Head of caudate nucleus (tissue), 42 donors: ENCODE data around the gene HDLBP.

Source experiments
- DNase-seq, 42 donors: peaks; one replicate each; pipeline versions ENCODE4 v3.0.0 to v3.0.0-alpha.2; 2020 to 2021; ENCODE audit warnings: mixed read lengths in 7 of 42
- intact Hi-C: fragments of 100-400 bp; cut with DNase I; formaldehyde crosslinking; loops from one replicate; pipeline ENCODE4 v1.15.0; 2022

Gene HDLBP

DNA sequence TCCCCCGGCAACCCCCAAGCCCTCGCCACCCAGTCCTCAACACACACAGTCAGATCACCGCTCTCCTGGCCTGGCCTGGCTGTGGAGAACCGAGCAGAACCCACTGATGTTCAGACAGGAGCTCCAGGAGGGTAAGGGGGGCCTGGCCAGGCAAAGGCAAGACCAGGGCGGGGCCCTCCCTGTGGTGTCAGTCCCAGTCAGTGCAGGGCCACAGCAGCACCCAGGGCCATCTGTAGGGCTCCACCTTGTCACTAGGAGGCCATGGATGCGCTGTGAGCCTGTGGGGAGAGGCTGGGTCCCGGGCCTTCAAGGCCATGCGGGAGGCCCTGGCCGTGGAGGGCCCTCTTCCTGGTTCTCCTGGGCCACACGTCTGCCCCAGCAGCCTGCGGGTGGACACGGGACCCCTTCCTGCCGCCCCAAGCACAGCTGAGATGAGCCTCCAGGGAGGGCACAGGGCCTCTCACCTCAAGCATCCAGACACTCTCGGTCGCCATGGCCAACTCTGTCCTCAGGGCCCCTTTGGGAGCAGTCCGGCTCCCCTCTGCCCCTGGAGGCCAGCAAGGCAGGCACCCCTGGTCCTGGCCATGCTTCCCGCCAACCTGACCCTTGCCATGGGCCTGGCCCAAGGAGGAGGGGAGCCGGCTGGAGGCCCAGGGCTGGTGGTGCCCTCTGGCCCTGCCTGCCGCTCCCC is 125.0 kb downstream of the HDLBP start:
- DNase-seq = no peak
- intact Hi-C loops = no loop called here

DNA sequence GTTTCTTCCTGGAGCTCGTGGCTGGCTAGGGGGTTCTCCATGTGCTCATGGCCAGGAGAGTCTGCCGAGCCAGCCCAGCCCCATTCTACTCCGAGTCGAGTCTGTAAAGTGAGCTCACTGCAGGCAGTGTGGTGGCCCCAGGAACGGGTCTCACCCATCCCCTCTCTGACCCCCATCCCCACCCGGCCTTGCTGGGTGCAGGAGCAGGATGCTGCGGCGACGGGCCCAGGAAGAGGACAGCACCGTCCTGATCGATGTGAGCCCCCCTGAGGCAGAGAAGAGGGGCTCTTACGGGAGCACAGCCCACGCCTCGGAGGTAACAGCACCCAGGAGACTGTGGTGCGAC is 125.6 kb downstream of the HDLBP start:
- intact Hi-C loops = no loop called here

DNA sequence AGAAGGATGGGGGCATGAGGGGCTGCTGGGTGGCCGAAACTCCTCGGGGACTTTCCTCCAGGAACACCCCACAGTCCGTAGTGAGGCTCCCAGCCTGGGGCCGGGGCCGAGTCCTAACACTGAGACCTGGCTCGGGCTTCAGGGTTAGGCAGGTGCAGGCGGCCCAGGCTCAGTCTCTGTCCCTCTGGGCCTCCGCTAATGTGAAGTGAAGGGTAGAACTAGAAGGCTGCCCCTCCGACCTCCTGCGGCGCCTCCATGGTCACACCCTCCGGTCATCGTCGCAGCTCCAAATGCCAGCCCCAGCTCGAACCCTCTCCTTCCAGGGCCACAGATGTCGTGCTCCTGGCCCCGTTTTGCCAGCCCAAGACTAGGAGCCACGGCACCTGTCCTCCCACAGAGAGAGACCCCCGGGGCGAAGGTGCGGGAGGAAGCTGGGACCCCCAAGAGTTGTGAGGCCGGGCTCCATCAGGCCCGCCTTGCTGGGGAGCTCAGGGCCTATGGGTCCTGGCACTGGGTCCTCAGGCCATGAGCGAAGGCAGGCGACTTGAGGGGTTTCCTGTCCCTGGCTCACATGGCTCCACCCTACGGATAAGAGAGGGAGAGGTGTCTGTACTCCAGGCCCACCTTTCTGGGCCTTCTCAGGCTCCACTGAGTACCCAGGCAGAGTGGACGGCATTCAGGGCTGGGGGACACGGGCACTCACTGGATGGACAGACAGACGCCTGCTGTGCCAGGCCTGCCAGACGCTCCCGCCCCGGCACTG is 126.2 kb downstream of the HDLBP start:
- intact Hi-C loops = no loop called here

More for the DNA sequence above, 125.6 kb downstream of the HDLBP start:
- no peak for DNase-seq

DNA sequence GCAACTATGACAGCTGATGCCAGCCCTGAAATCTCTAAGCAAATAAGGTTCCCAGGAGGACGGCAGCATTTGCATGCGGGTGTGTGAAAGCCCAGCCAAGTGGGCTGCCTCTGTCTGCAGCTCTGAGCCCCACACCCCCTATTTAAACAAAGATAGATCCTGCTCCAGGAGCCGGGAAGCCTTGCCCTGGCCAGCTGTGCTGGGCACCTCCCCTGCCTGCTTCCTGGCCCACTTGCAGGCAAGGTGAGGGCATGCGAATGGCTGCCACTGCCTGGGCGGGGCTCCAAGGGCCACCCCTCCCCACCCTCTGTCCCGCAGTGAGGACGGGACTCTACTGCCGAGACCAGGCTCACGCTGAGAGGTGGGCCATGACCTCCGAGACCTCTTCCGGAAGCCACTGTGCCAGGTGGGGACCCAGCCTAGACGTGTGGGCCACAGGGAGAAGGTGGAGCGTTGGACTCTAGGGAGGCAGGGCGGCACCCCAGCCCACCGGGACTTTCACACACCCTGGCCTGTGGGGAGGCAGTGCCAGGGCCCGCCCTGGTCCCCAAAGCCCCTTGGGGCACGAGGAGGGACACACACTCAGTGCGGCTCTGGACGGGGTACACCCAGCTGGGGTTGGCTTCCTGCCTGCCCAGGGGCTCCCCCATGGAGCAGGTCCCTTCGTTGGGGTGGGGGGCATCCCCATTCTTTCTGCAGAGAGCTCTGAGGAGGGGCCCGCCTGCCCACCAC is 126.9 kb downstream of the HDLBP start, which contains the start of gene ANO7:
TSS of gene ANO7 (plus strand) at position 317 of the 732 bp plus-strand sequence. CDS start 1,387 bp downstream, outside the sequence.
- DNase-seq = no peak
- intact Hi-C loops = no loop called here

More for the DNA sequence above, 126.2 kb downstream of the HDLBP start:
- no peak for DNase-seq

DNA sequence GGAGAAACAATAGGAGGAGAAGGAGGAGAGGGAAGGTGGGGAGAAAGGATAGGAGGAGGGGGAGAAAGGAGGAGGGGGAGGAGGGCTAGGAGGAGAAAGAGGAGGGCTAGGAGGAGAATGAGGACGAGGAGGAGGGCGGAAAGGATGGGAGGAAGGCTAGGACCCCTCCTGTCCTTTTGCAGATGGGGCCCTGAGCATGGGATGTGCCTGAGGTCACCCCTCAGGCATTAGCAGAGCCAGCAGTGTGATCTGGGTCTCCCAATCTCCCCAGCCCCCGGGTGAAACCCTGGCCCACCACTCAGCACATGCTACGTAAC is 127.6 kb downstream of the HDLBP start:
- intact Hi-C loops = no loop called here
- DNase-seq = no peak

DNA sequence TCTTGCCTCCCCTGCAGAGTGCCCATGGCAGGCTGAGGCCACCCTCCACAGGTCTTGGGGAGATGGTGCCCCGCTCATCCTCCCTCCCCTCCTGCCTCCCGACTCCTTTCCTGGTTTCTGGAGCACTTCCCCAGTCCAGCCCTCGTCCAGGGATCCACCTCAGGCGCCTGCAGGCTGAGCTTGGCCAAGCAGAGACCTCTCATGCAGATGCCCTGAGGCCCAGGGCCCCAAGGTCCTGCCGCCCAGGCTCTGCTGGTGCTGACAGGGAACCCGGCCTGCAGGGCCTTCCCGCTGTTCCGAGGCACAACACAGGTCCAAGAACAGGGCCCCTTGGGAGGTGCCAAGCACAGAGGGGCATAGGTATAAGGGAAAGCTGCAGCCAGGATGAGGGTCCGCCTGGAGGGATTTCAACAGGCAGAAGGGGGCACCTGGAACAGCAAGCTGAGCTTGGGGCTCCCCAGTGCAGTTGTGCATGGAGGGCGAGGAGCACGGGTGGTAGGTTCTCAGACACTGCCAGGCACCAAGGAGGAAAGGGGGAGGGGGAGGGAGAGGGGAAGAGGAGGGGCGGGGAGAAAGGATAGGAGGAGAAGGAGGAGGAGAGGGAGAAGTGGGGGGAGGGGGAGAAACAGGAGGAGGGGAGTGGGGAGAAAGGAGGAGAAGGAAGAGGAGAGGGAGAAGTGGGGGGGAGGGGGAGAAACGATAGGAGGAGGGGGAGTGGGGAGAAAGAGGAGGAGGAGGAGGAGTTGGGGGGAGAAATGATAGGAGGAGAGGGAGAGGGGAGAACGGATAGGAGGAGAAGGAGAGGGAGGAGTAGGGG is 128.2 kb downstream of the HDLBP start:
- intact Hi-C loops = no loop called here
- DNase-seq = no peak

DNA sequence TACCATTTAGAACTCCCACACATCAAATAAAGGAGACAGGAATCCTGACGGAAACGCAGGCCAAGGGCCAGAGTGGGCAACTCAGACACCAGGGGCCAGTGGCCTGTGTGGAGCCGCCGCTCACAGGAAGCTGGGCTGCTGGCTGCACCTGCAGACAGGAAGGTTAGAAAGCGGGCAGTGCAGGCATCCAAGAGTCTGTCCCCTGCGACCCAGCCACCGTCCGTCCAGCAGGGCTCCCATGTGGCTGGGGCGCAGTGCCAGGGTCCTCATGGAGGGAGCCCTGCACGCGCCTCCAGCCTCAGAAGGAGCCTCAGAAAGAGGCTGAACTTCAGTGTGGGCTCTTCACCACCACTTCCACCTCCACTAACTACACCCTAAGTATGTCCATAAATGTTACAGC is 129.5 kb downstream of the HDLBP start:
- no peak for DNase-seq
- intact Hi-C loops = no loop called here

DNA sequence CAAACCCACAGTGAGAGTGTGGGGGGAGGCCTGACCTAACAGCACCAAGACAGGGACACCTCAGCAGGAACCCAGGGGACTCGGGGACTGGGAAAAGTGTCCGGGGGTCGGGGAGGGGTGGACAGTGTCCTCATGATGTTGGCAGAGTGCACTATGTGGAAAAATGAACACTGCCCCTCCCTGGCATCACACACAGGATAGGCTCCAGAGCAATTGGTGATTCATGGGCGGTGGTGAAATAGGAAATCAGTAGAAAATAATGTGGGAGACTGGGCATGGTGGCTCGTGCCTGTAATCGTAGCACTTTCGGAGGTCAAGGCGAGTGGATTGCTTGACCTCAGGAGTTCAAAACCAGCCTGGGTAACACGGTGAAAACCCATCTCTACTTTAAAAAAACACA is 130.6 kb downstream of the HDLBP start:
- no peak for DNase-seq
- intact Hi-C loops = no loop called here

DNA sequence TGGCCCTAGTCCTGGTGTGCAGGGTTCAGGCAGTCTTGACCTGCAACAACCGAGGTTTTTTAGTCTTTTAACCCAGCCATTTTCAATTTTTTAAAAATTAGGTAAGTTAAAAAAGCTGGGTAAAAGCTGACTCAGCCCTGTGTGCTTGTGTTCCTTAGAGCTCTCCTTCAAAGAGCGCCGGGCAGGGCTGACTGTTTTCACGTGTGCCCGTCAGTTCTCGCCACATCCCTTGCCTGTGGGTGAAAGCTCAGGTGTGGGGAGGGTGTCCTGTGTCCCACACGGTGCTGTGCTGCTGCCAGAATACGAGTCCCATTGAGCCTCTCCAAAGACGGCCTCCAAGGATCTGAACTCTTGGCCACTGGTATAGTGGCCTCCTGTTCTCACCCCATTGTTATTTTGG is 132.3 kb downstream of the HDLBP start:
- DNase-seq = peak in 9 of 42 donors; percentile 24 to 63 (median 51)
- intact Hi-C loops = no loop called here

DNA sequence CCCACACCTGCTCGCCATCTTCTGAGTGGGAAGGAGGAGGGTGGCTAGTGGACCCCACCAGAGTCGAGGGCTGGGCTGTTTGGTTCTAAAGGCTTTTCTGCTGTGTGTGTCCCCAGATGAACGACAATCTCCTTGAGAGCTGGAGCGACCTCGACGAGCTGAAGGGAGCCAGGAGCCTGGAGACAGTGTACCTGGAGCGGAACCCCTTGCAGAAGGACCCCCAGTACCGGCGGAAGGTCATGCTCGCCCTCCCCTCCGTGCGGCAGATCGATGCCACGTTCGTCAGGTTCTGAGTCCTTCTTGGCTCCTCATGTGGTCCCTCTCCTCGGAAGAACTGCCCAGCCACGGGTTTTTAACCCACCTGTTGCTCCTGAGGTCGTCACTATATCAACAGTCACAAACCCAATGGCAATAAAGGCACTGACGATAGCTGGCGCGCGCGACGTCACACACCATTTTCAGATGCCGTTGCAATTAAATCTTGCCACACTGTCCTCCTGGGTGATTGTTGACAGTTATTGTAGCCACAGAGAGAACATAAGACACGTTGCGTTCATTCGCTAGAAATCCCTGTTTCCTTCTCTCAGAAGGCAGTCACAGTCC is 132.8 kb downstream of the HDLBP start:
- no peak for DNase-seq
- intact Hi-C loops = no loop called here

DNA sequence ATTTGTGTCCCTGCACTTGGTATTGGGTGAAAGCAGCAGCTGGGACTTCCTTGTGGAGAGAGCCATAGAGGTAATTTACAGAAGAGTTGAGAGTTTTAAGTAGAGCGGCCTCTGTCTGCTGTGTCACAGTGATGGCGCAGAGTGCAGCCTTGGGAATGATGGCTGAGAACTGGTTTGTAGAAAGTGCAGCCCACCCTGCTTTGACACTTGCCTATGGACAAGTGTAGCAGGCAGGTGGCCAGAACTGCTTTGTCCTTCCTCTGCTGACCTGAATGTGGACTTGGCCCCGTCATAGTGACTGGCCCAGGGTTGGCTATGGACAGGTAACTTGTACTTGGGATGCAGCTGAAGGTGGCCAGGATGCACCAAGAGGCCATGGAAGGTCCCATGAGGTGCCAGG is 133.3 kb downstream of the HDLBP start:
- no peak for DNase-seq
- intact Hi-C loops = no loop called here

DNA sequence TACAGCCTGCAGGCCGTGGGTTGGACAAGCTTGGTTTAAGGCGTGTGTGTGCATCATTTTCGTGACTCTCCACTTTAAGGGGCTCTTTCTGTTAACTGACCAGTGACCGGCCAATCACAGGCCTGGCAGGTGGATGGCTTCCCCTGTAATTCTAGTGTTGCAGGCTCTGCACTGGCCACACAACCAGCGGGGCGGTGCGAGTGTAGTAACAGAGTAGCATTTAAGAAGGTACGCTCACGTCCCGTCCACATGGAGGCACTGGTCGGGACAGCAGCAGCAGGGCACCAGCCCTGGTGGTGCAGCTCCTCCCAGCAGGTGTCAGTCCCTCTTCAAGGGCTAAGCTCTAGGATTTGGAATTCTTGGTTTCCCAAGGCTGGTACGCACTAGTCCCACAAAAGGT is 135.0 kb downstream of the HDLBP start:
- no peak for DNase-seq
- intact Hi-C loops = no loop called here

DNA sequence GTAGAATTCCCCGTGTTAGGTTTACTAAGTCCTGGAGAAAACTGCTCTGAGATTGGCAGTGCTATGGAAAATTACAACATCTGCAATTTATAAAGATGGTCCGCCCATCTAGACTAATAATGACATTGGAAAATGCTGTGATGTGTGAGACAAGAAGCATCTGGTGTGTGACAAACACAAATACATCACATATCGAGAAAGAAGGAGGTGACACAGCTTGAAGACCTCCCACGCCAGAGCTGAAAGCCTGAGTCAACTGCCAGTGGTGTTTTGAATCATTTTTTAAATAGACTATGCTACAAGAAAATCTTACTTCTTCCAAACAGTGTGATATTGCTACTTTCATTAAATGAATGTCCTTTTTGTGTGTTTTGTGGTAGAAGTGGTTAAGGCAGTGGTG is 135.6 kb downstream of the HDLBP start:
- intact Hi-C loops = no loop called here
- peak in 28 of 42 donors; percentile 32 to 82 (median 57) for DNase-seq

DNA sequence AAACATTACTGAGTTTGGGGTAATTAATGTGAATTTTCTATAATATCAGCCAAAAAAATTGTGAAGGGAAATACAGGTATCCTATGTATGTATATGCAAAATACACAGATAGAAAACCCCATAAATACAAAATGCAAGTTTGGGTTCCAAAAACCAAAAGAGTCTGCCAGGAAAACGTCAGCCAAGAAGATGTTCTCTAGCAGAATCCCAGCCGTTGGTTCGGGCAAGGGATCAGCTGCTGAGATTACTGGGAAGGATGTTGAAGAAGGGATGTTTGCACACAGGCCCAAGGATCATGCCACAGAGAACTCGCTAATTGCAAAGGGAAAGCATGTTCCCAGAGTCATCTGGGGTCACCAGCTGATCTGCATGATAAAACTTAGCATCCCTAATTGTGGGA is 136.5 kb downstream of the HDLBP start:
- intact Hi-C loops = no loop called here
- no peak for DNase-seq

DNA sequence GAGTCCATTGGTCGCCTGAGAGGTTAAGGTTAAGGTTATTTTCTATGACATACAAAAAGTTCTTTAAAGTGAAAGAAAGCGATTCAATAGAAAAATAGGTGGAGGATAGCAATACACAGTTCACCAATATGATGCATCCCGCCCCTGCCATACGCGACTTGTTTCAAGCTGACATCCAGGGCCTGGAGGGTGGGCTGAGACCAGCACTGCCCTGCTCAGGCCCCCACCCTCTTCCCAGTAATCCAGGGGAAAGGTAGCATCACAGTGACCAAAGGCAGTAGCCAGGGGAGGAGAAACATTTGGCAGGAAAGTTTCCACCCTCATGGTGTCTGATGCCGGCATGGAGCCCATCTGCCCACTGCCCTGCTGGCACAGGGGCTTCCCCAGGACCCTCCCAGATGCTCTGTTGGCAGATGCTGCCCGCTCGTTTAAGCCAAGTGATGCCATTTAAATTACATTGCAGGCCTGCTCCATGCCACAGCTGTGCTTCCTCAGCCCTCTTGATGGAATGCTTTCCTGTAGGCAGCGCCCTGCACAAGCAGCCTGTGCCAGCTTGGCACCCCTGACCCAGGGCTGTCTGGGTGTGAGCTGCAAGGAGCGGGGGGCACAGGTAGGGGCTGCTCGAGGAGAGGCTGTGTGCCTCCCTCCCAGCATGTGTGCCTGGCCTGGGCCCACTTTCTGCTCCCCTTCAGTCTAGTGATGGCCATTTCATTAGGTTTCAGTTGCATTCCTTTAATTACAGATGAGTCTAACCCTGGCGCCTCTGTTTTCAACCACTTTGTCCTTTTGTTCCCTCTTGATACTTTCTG is 137.7 kb downstream of the HDLBP start:
- intact Hi-C loops = no loop called here
- DNase-seq = no peak
